Activated naive CD4-positive, alpha-beta T cell (primary cell): Measurements from ENCODE around the gene SLC25A47.
"Not testable (repeated sequence)": the region's sequence is repeated elsewhere in the genome, so short reads cannot be mapped to it uniquely, and the experiment has no call there.

Experiments used
- DNase-seq, 4 experiments: peaks; one replicate each; lab custom pipeline; 2025; lab: John Stamatoyannopoulos, UW

The SLC25A47 gene

DNA sequence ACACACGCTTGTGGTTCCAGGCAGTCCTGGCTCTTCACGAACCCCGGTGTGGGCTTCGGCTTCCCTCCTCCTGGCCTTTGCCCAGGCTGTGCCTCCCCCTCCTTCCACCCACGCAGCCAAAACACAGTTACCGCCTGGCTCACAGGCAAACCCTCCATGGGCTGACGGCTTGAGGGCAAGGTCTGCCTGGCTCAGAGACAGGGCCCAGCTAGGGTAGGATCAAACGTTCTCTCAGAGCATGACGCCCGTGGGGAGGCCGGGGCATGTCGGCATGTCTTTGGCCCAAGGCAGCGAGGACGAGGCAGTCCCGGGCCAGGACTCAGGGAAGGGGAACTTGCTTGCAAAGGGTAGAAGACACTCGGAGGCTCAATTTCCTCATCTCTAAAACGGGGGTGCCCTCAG is 2.1 kb downstream of the SLC25A47 start:
- no peak for DNase-seq

- no peak for DNase-seq
Measured at GRCh38 chr14:100325958-100326357, 2.8 kb downstream of the SLC25A47 start.

GRCh38 chr14:100327128-100327527 is 4.0 kb downstream of the SLC25A47 start:
- no peak for DNase-seq

DNA sequence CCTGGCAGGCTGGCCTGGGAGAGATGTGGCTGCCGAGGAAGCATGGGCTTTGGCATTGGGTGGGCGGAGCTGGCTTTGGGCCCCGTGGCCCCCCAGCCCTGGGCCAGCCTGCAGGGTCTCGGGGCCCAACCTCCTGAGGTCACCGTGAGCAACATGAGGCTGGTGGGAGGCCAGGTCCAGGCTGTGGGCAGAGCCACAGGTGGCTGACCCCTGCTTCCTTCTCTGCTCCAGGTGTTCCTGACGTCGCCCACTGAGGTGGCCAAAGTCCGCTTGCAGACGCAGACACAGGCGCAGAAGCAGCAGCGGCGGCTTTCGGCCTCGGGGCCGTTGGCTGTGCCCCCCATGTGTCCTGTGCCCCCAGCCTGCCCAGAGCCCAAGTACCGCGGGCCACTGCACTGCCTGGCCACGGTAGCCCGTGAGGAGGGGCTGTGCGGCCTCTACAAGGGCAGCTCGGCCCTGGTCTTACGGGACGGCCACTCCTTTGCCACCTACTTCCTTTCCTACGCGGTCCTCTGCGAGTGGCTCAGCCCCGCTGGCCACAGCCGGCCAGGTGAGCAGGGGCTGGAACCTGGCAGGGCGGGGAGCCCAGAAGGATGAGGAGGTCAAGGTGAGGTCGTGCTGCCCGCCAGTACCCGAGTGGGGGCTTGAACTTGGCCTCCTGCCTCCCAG is 5.5 kb downstream of the SLC25A47 start:
- no peak for DNase-seq

DNA sequence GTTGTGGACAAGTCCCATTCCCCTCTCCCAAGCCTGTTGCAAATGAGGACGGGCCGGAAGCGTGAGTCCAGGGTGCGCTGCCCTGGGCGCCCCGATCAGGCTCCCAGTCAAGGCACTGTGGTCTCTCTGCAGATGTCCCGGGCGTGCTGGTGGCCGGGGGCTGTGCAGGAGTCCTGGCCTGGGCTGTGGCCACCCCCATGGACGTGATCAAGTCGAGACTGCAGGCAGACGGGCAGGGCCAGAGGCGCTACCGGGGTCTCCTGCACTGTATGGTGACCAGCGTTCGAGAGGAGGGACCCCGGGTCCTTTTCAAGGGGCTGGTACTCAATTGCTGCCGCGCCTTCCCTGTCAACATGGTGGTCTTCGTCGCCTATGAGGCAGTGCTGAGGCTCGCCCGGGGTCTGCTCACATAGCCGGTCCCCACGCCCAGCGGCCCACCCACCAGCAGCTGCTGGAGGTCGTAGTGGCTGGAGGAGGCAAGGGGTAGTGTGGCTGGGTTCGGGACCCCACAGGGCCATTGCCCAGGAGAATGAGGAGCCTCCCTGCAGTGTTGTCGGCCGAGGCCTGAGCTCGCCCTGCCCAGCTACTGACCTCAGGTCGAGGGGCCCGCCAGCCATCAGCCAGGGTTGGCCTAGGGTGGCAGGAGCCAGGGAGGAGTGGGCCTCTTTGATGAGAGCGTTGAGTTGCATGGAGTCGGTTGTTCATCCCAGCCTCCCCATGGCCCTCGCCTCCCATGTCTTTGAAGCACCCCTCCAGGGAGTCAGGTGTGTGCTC is 6.3 kb downstream of the SLC25A47 start:
- DNase-seq: no peak

GRCh38 chr14:100330007-100330344 is 6.8 kb downstream of the SLC25A47 start:
- no peak for DNase-seq

DNA sequence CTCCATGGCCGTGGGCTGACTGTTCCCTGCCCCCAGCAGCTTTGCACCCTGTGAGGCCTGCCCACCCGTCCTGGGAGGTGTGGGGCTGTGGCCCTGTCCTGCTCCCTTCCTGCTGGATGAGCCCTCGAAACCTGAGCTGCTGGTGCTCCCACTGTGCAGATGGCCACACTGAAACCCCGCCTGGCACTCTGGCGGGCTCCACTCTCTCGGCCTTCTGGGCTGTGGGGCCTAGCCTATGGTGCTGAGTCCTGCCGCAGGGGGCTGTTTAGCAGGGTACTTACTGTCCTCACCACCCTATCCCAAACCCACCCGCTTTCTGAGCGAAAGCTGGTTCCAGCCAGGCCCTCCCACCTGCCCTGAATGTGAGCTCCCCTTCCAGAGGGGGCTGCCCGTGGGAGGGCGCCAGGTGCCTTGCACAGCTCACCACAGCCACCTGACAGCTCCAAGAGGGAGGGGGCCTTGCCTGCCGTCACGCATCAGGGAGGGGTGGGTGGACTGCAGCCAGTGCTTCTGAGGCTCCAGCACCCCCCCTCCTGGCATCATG is 7.3 kb downstream of the SLC25A47 start:
- no peak for DNase-seq

DNA sequence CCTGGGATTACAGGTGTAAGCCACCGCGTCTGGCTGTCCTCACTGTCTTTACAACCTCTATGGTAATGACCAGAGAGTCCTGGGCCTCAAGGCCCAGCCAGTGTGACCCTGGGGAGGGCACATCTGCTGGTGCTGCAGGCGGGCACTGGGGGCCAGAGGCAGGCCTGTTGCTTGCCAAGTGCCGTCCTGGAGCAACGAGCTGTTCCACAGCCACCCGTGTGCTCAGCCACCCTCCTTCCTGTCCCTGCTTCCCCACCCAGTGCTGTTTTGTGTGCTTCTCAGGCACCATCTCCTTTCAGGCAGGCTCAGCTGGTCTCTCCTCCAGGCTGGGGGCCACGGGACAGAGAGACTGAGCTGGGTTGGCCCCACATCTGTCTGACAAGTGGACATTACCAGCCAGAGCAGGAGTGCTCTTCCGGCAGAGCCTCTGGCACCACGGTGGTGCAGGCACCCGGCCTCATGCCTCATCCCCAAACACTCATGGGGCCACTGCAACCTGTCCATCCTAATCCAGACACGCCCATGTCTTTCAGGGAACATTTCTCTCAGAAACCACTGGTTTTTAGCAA is 9.0 kb downstream of the SLC25A47 start:
- no peak for DNase-seq

DNA sequence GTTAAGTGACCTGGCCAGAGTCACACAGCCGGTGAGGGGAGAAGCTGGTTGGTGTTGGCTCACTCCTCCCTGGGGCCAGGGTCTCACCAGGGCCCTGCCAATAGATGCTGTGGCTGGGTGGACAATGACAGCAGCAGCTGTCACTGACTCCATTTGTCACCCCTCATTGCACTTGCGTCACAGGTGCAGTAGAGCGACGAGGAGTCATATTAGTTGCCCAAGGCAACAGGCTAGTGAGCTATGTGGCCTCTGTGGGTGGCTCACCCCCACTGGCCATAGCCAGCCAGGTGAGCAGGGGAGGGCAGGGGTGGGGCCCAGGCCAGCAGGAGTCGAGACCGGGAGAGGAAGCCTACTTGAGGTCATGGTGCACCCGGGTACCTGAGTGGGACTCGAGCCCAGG is 9.7 kb downstream of the SLC25A47 start:
- no peak for DNase-seq

- DNase-seq: no peak
Measured at GRCh38 chr14:100333311-100333710, 10.2 kb downstream of the SLC25A47 start.

DNA sequence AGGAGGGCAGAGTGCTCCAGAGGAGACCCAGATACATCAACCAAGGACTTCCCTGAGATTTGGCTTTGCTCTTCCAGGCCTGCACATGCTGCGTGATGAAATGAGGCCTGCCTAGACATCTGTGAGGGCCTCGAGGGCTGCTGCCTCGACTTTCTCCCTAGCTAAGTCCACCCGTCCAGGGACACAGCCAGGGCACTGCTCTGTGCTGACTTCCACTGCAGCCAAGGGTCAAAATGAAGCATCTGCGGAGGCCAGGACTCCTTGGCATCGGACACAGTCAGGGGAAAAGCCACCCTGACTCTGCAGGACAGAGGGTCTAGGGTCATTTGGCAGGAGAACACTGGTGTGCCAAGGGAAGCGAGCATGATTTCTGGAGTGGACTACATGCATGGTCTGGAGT is 10.7 kb downstream of the SLC25A47 start:
- DNase-seq: no peak

DNA sequence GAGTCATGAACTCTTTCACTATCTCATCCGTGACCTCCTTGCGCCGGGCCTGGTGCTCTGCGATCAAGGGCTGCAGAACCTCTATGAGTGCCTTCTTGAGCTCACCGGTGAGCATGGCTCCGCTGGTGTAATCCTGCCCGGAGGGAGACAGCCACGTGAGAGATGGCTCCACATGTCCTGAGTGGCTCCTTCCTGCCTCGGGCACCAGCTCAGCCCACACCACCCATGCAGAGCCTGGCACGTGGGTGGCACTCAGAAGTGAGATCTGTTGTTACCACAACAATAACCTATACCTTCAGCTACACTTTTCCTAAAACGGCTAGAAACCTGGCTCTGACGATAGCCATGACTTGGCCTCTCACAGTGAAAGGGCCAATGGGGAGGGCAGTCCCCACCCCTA is 11.8 kb downstream of the SLC25A47 start:
- DNase-seq: no peak

- DNase-seq: no peak
Measured at GRCh38 chr14:100336618-100337530, 13.7 kb downstream of the SLC25A47 start.

GRCh38 chr14:100339766-100340422 is 16.8 kb downstream of the SLC25A47 start:
- no peak for DNase-seq

DNA sequence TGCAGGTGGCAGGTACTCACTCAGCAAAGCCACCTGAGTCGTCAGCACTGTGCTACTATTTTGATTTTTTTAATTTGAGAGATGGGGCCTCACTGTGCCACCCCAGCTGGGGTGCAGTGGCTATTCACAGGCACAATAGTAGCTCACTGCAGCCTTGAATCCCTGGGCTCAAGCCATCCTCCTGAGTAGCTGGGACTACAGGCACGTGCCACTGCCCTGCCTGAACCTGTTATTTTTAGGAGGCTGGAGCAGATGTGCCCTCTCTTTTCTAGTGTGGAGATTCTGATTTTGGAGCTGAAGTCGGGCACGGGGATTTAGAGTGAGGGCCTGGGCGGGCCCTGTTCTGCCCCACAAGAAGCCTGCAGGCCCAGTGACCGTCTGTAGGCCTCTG is 17.3 kb downstream of the SLC25A47 start:
- no peak for DNase-seq

- no peak for DNase-seq
Measured at GRCh38 chr14:100341301-100342031, 18.3 kb downstream of the SLC25A47 start.

- DNase-seq: no peak
Measured at GRCh38 chr14:100342195-100342594, 19.1 kb downstream of the SLC25A47 start.

GRCh38 chr14:100342826-100343225 is 19.7 kb downstream of the SLC25A47 start:
- DNase-seq: not testable (repeated sequence)

- not testable (repeated sequence) for DNase-seq
Measured at GRCh38 chr14:100344657-100345056, 21.5 kb downstream of the SLC25A47 start.

DNA sequence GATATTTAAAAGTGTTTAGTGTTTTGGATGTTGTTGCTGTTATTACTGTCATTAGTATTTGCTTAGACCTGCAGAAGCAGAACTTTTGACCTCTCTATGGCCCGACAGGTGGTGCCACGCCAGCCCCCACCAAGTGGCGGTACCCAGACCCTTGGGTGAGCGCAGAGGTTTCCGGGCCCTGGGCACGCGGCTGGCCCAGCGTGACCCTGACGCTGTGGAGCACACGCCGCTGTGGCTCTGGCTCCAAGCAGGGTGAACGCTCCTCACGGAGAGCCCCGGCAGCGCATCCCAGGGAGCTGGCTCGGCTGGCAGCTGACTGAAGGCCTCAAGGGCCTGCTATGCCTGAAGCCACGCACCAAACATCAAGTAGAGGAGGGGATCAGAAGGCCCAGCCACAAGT is 22.6 kb downstream of the SLC25A47 start:
- DNase-seq: no peak
